NCI-H1092 (cell line): ENCODE measurements around the gene CCDC7.
"Not testable (repeated sequence)": the region's sequence is repeated elsewhere in the genome, so short reads cannot be mapped to it uniquely, and the experiment has no call there.

Experiments
- DNase-seq: peaks from one replicate; lab custom pipeline; 2025; lab: John Stamatoyannopoulos, UW

CCDC7 gene

GRCh38 chr10:32562695-32563094 is 116.8 kb downstream of the CCDC7 start:
- DNase-seq: not testable (repeated sequence)

DNA sequence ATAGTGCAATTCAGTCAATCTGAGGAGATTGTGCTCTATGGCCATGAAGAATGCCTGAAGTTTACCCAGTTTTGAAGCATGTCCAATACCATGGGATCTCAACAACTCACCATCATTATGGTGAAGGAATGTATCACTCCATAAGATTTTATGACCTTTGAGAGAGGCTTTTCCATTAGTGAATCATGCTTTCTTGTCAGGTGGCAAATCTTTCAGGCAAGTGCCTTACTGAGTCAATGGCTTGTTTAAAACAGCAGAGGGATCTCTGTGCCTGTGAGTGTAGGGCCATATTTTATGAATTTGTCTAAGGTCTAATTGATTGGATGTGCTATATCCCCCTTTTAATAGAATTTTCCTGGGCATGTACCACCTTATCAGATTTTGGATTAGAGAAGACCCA is 131.5 kb downstream of the CCDC7 start:
- no peak for DNase-seq

GRCh38 chr10:32582946-32583345 is 137.0 kb downstream of the CCDC7 start:
- DNase-seq: no peak

DNA sequence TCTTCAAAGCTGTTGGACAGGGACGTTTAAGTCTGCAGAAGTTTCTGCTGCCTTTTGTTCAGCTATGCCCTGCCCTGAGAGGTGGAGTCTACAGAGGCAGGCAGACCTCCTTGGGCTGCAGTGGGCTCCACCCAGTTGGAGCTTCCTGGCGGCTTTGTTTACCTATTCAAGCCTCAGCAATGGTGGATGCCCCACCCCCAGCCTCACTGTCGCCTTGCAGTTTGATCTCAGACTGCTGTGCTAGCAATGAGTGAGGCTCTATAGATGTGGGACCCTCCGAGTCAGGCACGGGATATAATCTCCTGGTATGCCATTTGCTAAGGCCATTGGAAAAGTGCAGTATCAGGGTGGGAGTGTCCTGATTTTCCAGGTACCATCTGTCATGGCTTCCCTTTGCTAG is 152.1 kb downstream of the CCDC7 start:
- not testable (repeated sequence) for DNase-seq

DNA sequence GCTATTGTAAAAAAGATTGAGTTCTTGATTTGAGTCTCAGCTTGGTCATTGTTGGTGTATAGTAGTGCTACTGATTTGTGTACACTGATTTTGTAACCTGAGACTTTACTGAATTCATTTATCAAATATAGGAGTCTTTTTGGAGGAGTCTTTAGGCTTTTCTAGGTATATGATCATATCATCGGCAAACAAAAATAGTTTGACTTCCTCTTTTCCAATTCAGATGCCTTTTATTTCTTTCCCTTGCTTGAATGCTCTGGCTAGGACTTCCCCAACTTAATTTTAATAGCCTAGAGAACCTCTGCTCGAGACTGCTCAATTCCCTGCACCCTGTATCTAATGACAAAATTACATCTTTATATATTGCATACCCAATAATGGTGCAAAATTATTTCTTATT is 154.4 kb downstream of the CCDC7 start:
- DNase-seq: no peak

- not testable (repeated sequence) for DNase-seq
Observed at GRCh38 chr10:32601562-32601961, 155.6 kb downstream of the CCDC7 start.

DNA sequence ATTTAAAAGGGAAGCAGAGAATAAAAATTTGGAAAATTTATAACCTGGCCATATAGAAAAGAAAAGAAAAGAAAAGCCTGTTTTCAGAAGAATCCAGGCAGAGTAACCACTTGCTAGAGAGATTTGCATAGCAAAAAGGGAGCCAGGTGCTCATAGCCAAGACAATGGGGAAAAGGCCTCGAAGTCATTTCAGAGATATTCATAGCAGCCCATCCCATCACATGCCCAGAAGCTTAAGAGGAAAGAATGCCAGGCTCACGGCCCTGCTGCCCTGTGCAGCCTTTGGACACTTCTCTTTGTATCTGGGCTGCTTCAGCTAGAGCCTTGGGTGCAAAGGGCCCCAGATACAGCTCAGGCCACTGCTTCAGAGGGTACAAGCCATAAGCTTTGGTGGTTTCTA is 159.8 kb downstream of the CCDC7 start:
- no peak for DNase-seq

DNA sequence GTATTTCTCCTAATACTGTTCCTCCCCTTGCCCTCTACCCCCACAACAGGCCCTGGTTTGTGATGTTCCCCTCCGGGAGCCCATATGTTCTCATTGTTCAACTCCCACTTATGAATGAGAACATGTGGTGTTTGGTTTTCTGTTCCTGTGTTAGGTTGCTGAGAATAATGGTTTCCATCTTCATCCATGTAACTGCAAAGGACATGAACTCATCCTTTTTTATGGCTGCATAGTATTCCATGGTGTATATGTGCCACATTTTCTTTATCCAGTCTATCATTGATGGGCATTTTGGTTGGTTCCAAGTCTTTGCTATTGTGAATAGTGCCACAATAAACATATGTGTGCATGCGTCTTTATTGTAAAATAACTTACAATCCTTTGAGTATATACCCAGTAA is 164.6 kb downstream of the CCDC7 start:
- DNase-seq: not testable (repeated sequence)

DNA sequence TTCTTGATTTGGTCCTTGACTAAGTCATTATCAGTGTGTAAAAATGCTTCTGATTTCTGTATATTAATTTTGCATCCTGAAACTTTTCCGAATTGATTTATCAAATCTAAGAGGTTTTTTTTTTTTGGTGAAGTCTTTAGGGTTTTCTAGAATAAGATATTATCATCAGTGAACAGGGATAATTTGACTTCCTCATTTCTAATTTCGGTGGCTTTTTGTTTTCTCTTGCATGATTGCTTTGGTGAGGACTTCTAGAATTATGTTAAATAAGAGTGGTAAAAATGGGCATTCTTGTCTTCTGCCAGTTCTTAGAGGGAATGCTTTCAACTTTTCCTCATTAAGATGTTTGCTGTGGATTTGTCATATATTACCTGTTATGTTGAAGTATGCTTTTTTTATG is 170.5 kb downstream of the CCDC7 start:
- DNase-seq: no peak

DNA sequence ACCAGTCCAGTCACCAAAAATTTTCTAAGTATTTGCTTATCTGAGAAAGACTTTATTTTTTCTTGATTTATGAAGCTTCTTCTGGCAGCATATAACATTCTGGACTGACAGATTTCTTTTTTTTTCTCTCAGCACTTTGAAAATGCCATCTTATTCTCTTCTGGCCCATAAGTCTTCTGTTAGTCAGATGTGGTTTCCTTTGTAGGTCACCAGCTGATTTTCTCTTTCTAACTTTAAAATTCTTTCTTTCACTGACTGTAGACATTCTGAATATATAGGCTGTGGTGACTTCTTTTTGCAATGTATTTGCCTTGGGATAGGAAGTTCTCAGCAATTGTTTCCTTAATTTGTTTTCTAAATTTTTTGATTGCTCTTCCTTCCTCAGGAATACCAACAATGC is 172.5 kb downstream of the CCDC7 start:
- no peak for DNase-seq

DNA sequence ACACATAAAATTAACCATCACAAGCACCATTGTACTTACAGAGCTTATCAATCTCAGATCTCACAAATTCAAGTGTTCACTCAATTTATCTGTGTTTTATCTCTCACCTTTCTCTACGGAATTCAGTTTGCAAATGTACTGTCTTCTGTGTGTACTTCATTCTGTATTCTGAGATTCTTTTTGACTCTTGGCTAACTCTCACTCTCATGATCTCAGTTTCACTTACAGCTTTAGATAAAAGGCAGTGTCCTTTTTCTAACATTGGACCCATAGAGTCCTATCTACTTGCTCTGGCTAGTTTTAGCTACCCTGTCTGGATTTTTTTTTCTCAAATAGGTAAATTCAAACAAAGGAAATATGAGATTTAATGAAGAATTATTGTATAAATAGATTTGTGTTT is 176.0 kb downstream of the CCDC7 start:
- no peak for DNase-seq

DNA sequence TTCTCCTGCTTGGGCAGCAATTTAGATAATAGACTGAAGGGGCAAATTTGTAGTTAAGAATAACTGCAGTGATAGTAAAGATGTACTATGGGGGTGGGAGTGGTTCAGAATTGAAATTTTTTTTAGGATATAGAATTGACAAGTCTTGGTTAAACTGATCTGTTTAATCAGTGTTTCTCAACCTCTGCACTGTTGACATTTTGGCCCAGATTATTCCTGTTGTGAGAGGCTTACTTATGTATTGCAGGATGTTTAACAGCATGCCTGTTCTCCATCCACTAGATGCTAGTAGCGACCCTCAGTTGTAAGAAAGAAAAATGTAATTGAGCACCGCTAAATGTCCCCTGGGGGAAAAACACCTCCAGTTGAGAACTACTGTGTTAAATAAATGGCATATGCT is 176.5 kb downstream of the CCDC7 start:
- no peak for DNase-seq

DNA sequence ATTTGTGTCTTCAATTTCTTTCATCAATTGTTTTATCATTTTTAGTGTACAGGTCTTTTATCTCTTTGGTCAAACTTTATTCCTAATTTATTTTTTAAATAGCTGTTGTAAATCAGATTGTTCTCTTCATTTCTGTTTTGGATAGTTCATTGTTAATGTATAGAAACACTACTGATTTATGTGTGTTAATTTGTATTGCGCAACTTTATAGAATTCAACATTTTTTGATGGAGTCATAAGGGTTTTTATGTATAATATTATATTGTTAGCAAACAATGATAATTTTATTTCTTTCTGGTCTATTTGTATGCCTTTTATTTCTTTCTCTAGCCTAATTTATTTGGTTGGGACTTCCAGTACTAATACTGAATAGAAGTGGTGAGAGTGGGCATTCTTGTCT is 181.2 kb downstream of the CCDC7 start:
- no peak for DNase-seq

DNA sequence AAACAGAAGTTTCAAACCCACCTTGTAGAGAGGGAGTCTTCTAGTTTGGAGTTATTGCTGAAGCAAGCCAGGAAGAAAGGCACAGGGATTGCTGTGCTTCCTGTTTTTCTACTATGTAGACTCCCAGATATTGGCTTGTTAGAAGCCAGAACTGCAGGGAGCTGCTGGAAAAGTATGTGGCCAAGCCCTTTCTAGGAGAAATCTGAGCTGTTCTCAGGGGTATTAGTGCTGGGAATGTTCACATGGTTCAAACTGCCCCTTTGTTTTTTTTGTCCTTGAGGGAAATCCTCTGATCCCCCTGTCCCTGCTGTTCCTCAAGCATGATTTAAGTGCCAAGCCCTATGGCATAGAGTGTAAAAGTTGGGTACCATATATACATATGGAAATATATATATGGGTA is 184.0 kb downstream of the CCDC7 start:
- DNase-seq: no peak

- no peak for DNase-seq
Observed at GRCh38 chr10:32646535-32646934, 200.6 kb downstream of the CCDC7 start.

DNA sequence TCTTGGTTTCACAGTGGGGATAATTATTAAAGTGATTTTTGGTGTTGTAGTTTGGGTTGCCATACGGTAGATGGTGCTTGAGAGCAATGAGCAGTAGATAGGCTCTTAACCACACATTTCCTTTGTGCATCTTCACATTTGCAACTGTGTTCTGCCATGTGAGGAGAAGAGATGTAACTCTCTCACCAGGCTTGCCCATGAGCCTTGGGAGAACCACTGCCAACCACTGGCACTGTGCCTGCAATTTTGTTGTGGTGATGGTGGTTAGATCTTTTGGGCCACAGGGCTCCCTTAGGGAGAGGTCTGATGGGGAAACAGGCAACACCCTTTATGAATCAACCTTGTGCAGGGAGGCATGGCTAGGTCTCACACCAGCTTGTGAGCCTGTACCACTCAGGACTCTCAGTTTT is 204.3 kb downstream of the CCDC7 start:
- no peak for DNase-seq

DNA sequence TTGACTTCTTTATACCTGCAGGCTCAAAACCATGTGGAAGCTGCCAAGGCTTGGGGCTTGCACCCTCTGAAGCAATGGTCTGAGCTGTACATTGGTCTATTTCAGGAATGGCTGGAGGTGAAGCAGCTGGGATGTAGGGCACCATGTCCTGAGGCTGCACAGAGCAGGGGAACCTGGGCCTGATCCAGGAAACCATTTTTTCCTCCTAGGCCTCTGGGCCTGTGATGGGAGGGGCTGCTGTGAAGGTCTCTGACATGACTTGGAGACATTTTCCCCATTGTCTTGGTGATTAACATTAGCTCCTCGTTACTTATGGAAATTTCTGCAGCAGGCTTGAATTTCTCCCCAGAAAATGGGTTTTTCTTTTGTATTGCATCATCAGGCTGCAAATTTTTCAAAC is 211.5 kb downstream of the CCDC7 start:
- DNase-seq: not testable (repeated sequence)

DNA sequence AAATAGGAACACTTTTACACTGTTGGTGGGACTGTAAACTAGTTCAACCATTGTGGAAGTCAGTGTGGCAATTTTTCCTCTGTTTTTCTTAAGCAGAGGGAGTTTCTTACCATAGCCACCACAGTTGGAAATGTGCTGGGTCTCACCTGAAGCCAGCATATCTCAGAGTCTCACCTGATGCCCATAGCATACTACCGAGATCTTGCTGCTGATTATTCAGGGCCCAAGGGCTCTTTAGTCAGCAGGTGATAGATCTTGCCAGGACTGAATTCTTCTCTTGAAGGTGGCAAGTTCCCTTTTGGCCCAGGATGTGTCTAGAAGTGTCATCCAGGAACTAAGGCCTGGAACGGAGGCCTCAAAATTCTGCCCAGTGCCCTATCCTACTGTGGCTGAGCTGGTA is 215.4 kb downstream of the CCDC7 start:
- DNase-seq: no peak

GRCh38 chr10:32680803-32681557 is 235.0 kb downstream of the CCDC7 start:
- no peak for DNase-seq

- no peak for DNase-seq
Observed at GRCh38 chr10:32684291-32684690, 238.4 kb downstream of the CCDC7 start.

GRCh38 chr10:32687116-32687515 is 241.2 kb downstream of the CCDC7 start:
- DNase-seq: no peak

- no peak for DNase-seq
Observed at GRCh38 chr10:32687546-32687945, 241.6 kb downstream of the CCDC7 start.

GRCh38 chr10:32692174-32692573 is 246.2 kb downstream of the CCDC7 start:
- DNase-seq: no peak

DNA sequence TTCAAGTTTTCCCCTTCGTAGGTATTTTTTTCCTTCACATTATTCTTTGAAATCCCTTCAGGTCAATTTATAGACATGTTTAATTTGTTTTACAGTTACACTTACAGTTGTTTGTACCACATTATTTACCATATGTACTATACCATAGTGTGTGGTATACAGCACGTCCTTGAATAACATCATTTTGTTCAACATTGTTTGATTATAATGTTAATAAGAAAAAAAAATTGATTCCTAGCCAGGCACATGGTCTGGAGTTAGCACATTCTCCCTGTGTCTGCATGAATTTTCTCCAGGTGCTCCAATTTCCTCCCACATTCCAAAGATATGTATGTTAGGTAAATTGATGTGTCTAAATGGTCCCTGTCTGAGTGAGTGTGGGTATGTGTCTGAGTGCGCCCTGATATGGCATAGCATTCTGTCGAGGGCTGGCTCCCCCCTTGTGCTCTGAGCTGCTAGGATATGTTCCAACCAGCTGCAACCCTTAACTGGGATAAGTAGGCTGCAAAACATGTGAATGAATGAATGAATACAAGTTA is 247.6 kb downstream of the CCDC7 start:
- no peak for DNase-seq
